ENCODE data around the gene TMEM179B. TPM values are rescaled to one million over a fixed set of nuclear protein-coding genes. Genes with fewer than 3 reads are reported as not detected.
"Not testable (repeated sequence)": the region's sequence is repeated elsewhere in the genome, so short reads cannot be mapped to it uniquely, and the experiment has no call there.

The TMEM179B gene
- 10 to 100 TPM; 48.2 to 59.9 (median 51.2) TPM for polyA plus RNA-seq (ENCODE audit: insufficient read depth in 1 of 5, insufficient read length in 5 of 5, low replicate concordance in 1 of 5)
- long read RNA-seq, donor 1, transcript TMEM179B-201 (5 exons, 1,023 nt), result major isoform, 26 of 27 reads
- long read RNA-seq, donor 1, partial matches to known transcripts, result 0 of 27 reads
- long read RNA-seq, donor 1, other reads (novel, unspliced or antisense), result 0 of 27 reads
- long read RNA-seq, donor 2, transcript TMEM179B-201 (5 exons, 1,023 nt), result major isoform, 20 of 20 reads
- long read RNA-seq, donor 2, partial matches to known transcripts, result 0 of 20 reads
- long read RNA-seq, donor 2, other reads (novel, unspliced or antisense), result 0 of 20 reads
- long read RNA-seq, donor 3, transcript TMEM179B-201 (5 exons, 1,023 nt), result major isoform, 26 of 38 reads
- long read RNA-seq, donor 3, partial matches to known transcripts, result 6 of 38 reads
- long read RNA-seq, donor 3, other reads (novel, unspliced or antisense), result 0 of 38 reads
- long read RNA-seq, donor 4, transcript TMEM179B-201 (5 exons, 1,023 nt), result major isoform, 16 of 18 reads
- long read RNA-seq, donor 4, partial matches to known transcripts, result 0 of 18 reads
- long read RNA-seq, donor 4, other reads (novel, unspliced or antisense), result 0 of 18 reads
- long read RNA-seq, donor 5, transcript TMEM179B-201 (5 exons, 1,023 nt), result major isoform, 25 of 30 reads
- long read RNA-seq, donor 5, partial matches to known transcripts, result 5 of 30 reads
- long read RNA-seq, donor 5, other reads (novel, unspliced or antisense), result 0 of 30 reads
- long read RNA-seq, donor 6, transcript TMEM179B-201 (5 exons, 1,023 nt), result major isoform, 42 of 51 reads
- long read RNA-seq, donor 6, partial matches to known transcripts, result 0 of 51 reads
- long read RNA-seq, donor 6, other reads (novel, unspliced or antisense), result 7 of 51 reads
- long read RNA-seq, donor 7, transcript TMEM179B-201 (5 exons, 1,023 nt), result major isoform, 29 of 34 reads
- long read RNA-seq, donor 7, partial matches to known transcripts, result 5 of 34 reads
- long read RNA-seq, donor 7, other reads (novel, unspliced or antisense), result 0 of 34 reads
- long read RNA-seq, donor 8, transcript TMEM179B-201 (5 exons, 1,023 nt), result major isoform, 8 of 9 reads
- long read RNA-seq, donor 8, partial matches to known transcripts, result 0 of 9 reads
- long read RNA-seq, donor 8, other reads (novel, unspliced or antisense), result 0 of 9 reads

- peak; percentile 96 to 97 for DNase-seq
These were observed at the start of gene TMEM179B for GRCh38 chr11:62787005-62787759. TMEM179B (plus strand) TSS chr11:62787402; CDS start chr11:62787432, 30 bp downstream.

- no peak for DNase-seq
These were observed 39.6 kb upstream of the TMEM179B start for GRCh38 chr11:62747475-62748160.

- not testable (repeated sequence) for DNase-seq
These were observed 37.3 kb upstream of the TMEM179B start for GRCh38 chr11:62749931-62750330.

- no peak for DNase-seq
These were observed 34.9 kb upstream of the TMEM179B start for GRCh38 chr11:62752177-62752785.

- no peak for DNase-seq
These were observed 34.0 kb upstream of the TMEM179B start for GRCh38 chr11:62752994-62753735.

- DNase-seq, result peak; percentile 95 to 98
These were observed 33.2 kb upstream of the TMEM179B start, which contains the start of gene ZBTB3 for GRCh38 chr11:62753736-62754603. ZBTB3 (minus strand) TSS chr11:62754160; CDS start chr11:62753664, 496 bp downstream.

GRCh38 chr11:62755086-62755615 lies 32.1 kb upstream of the TMEM179B start:
- no peak for DNase-seq

- no peak for DNase-seq
These were observed 29.1 kb upstream of the TMEM179B start for GRCh38 chr11:62757846-62758788.

- not testable (repeated sequence) for DNase-seq
These were observed 26.4 kb upstream of the TMEM179B start for GRCh38 chr11:62760867-62761227.

GRCh38 chr11:62770778-62771143 lies 16.4 kb upstream of the TMEM179B start:
- DNase-seq, result no peak

GRCh38 chr11:62771144-62772021 lies 15.8 kb upstream of the TMEM179B start, which contains the start of gene TAF6L:
TAF6L (plus strand) TSS chr11:62771396; CDS start chr11:62775784, 4,388 bp downstream.
- peak; percentile 95 for DNase-seq

- no peak for DNase-seq
These were observed 12.8 kb upstream of the TMEM179B start for GRCh38 chr11:62774407-62774806.

- no peak for DNase-seq
These were observed 11.6 kb upstream of the TMEM179B start for GRCh38 chr11:62775646-62776045.

- no peak for DNase-seq
These were observed 9.8 kb upstream of the TMEM179B start for GRCh38 chr11:62777389-62777788.

- no peak for DNase-seq
These were observed 8.8 kb upstream of the TMEM179B start for GRCh38 chr11:62778441-62778840.

- no peak for DNase-seq
These were observed 4.4 kb upstream of the TMEM179B start for GRCh38 chr11:62782753-62783152.
